ENCODE measurements around the gene P2RY8.

DNA sequence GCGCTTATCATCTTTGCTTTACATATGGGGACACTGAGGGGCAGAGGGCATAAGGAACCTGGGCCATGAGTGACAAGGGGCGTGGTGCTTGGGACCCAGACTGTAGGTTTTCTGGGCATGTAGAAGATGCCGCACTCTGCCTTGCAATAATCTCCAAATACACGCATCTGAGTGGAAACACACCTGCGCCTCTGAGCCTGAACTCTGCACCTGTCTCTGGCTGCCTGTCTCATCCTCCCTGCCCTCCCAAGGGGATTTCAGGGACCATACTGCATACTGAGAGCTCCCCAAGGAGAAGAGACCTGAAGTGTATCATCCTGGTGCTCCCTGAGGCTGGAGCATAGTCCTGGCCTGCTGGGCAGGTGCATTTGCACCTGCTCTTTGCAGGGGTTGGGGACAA lies 49.6 kb downstream of the P2RY8 start:
- TF ChIP-seq, protein P1, sequence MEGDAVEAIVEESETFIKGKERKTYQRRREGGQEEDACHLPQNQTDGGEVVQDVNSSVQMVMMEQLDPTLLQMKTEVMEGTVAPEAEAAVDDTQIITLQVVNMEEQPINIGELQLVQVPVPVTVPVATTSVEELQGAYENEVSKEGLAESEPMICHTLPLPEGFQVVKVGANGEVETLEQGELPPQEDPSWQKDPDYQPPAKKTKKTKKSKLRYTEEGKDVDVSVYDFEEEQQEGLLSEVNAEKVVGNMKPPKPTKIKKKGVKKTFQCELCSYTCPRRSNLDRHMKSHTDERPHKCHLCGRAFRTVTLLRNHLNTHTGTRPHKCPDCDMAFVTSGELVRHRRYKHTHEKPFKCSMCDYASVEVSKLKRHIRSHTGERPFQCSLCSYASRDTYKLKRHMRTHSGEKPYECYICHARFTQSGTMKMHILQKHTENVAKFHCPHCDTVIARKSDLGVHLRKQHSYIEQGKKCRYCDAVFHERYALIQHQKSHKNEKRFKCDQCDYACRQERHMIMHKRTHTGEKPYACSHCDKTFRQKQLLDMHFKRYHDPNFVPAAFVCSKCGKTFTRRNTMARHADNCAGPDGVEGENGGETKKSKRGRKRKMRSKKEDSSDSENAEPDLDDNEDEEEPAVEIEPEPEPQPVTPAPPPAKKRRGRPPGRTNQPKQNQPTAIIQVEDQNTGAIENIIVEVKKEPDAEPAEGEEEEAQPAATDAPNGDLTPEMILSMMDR (tag by site-specific recombination; IDR thresholded peaks at IDR 0.05) = no peak
- TF ChIP-seq ZNF354C (tag by site-specific recombination; IDR thresholded peaks at IDR 0.05; ENCODE audit: borderline replicate concordance, low read depth) = no peak
- no peak for TF ChIP-seq MZF1 (tag by site-specific recombination; IDR thresholded peaks at IDR 0.05; ENCODE audit: borderline replicate concordance)
- no peak for TF ChIP-seq ZNF24 (tag by site-specific recombination; IDR thresholded peaks at IDR 0.05)
- no peak for TF ChIP-seq BCL11A (tag by site-specific recombination; IDR thresholded peaks at IDR 0.05; ENCODE audit: low read depth)
- TF ChIP-seq, protein P2, sequence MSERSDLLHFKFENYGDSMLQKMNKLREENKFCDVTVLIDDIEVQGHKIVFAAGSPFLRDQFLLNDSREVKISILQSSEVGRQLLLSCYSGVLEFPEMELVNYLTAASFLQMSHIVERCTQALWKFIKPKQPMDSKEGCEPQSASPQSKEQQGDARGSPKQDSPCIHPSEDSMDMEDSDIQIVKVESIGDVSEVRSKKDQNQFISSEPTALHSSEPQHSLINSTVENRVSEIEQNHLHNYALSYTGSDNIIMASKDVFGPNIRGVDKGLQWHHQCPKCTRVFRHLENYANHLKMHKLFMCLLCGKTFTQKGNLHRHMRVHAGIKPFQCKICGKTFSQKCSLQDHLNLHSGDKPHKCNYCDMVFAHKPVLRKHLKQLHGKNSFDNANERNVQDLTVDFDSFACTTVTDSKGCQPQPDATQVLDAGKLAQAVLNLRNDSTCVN (tag by site-specific recombination; optimal IDR thresholded peaks at IDR 0.05) = no peak
- no peak for TF ChIP-seq SP3 (tag by site-specific recombination; IDR thresholded peaks at IDR 0.05)
- TF ChIP-seq, protein P3, sequence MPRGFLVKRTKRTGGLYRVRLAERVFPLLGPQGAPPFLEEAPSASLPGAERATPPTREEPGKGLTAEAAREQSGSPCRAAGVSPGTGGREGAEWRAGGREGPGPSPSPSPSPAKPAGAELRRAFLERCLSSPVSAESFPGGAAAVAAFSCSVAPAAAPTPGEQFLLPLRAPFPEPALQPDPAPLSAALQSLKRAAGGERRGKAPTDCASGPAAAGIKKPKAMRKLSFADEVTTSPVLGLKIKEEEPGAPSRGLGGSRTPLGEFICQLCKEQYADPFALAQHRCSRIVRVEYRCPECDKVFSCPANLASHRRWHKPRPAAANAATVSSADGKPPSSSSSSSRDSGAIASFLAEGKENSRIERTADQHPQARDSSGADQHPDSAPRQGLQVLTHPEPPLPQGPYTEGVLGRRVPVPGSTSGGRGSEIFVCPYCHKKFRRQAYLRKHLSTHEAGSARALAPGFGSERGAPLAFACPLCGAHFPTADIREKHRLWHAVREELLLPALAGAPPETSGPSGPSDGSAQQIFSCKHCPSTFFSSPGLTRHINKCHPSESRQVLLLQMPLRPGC (tag by site-specific recombination; IDR thresholded peaks at IDR 0.05) = no peak
- TF ChIP-seq YY1 (tag by site-specific recombination; IDR thresholded peaks at IDR 0.05) = no peak

All from HEK293 (cell line).